Measurements from ENCODE around the gene GPN2. TPM values are rescaled to one million over a fixed set of nuclear protein-coding genes. Genes with fewer than 3 reads are reported as not detected.

Gene GPN2
- total RNA-seq: 10.8 and 13.2 TPM in 2 replicates

GRCh38 chr1:26889551-26890466, at the start of gene GPN2:
Gene GPN2, minus strand, starts transcription at chr1:26890283. Its CDS starts 187 bp downstream, at chr1:26890096.

GRCh38 chr1:26921540-26922430, 31.7 kb upstream of the GPN2 start, which contains the start of gene NUDC:
Gene NUDC, plus strand, starts transcription at chr1:26921743. Its CDS starts 106 bp downstream, at chr1:26921849.

GRCh38 chr1:26913754-26914619, 23.9 kb upstream of the GPN2 start, which contains the start of gene NR0B2:
Gene NR0B2, minus strand, starts transcription at chr1:26913975. Its CDS starts 35 bp downstream, at chr1:26913940.

GRCh38 chr1:26900001-26900814, 10.1 kb upstream of the GPN2 start, which contains the start of gene GPATCH3:
Gene GPATCH3, minus strand, starts transcription at chr1:26900467. Its CDS starts 25 bp downstream, at chr1:26900442.

GRCh38 chr1:26862781-26863684, 27.1 kb downstream of the GPN2 start, which contains the start of gene SFN:
Gene SFN, plus strand, starts transcription at chr1:26863149. Its CDS starts 64 bp downstream, at chr1:26863213.

DNA sequence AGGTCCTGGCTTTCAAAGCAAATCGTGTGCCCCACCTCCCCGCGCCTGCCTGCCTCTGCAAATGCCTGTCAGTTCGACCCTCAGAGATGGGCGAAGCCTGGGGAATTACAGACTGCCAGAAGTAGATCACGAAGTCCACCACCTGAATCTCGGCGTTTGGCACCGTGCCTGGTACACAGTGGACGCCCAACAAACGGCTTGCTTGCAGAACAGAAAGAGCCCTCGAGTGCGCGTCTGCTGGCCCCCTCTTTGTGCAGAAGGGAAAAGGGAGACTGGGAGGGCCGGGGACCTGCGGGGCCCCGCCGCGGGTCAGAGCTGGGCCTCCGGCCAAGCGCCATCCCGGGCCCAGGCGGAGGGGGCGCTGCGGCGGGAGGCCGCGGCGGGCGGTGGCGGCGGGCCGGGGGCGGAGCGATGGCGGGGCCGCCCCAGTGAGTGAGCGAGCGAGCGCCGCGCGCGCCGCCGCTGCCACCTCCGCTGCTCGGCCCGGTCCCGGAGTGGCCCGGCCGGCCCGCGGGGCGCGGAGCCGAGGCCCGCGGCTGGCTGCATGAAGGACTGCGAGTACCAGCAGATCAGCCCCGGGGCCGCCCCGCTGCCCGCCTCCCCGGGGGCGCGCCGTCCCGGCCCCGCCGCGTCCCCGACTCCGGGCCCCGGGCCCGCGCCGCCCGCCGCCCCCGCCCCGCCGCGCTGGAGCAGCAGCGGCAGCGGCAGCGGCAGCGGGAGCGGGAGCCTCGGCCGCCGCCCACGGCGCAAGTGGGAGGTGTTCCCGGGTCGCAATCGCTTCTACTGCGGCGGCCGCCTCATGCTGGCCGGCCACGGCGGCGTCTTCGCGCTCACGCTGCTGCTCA, 63.6 kb downstream of the GPN2 start, which contains the start of gene ZDHHC18:
Gene ZDHHC18 (plus strand): TSS at position 428 of the 845 bp plus-strand sequence. CDS start 117 bp downstream, at position 545.

Other genes starting within 250 kb of the GPN2 start
- gene ARID1A, start 194.3 kb downstream of the GPN2 start, total RNA-seq: 11.1 and 27.3 TPM in 2 replicates
- gene PIGV, start 102.3 kb downstream of the GPN2 start, total RNA-seq: 10.9 and 11.9 TPM in 2 replicates
- gene ZDHHC18, start 63.6 kb downstream of the GPN2 start, total RNA-seq: 3.6 and 3.7 TPM in 2 replicates
- 0.40 TPM in 1 of 2 replicates, not detected in the other for gene SFN, start 27.1 kb downstream of the GPN2 start, total RNA-seq
- 8.5 and 9.8 TPM in 2 replicates for gene GPATCH3, start 10.2 kb upstream of the GPN2 start, total RNA-seq
- gene NR0B2, start 23.7 kb upstream of the GPN2 start, total RNA-seq: not detected in 2 replicates
- gene NUDC, start 31.5 kb upstream of the GPN2 start, total RNA-seq: 23.5 and 37.8 TPM in 2 replicates
- not detected in 2 replicates for gene KDF1, start 70.2 kb upstream of the GPN2 start, total RNA-seq
- 2.1 and 3.3 TPM in 2 replicates for gene TRNP1, start 103.4 kb upstream of the GPN2 start, total RNA-seq
- 0.40 and 0.62 TPM in 2 replicates for gene TENT5B, start 122.6 kb upstream of the GPN2 start, total RNA-seq

Measured in aortic smooth muscle cell (primary cell).